HG02981 (cell line): ENCODE measurements around the gene UNC93A.
"Not testable (repeated sequence)": the region's sequence is repeated elsewhere in the genome, so short reads cannot be mapped to it uniquely, and the experiment has no call there.

ENCODE experiments used
- ATAC-seq: cut with Tn5 transposase; IDR thresholded peaks from one replicate; pipeline ENCODE4 v1.9.1; 2021; ENCODE audit warnings: mild to moderate bottlenecking, moderate library complexity; ENCODE audit not compliant: unreplicated experiment

UNC93A gene

GRCh38 chr6:167338541-167339117 lies 47.5 kb downstream of the UNC93A start:
- no peak for ATAC-seq

DNA sequence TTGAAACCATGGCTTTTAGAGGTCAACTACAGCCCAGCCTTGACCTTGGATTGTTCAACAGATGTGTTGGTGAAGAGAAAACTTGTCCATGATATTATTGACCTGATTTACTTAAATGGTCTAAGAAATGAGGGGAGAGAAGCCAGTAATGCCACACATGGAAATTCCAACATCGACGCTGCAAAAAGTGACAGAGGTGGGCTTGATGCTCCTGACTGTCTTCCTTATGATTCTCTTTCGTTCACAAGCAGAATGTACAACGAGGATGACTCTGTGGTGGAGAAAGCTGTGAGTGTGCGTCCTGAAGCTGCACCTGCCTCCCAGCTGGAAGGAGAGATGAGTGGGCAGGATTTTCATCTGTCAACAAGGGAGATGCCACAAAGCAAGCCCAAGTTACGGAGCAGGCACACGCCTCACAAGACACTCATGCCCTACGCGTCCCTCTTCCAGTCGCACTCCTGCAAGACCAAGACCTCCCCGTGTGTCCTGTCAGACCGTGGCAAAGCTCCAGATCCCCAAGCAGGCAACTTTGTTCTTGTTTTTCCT lies 50.0 kb downstream of the UNC93A start:
- ATAC-seq: no peak

DNA sequence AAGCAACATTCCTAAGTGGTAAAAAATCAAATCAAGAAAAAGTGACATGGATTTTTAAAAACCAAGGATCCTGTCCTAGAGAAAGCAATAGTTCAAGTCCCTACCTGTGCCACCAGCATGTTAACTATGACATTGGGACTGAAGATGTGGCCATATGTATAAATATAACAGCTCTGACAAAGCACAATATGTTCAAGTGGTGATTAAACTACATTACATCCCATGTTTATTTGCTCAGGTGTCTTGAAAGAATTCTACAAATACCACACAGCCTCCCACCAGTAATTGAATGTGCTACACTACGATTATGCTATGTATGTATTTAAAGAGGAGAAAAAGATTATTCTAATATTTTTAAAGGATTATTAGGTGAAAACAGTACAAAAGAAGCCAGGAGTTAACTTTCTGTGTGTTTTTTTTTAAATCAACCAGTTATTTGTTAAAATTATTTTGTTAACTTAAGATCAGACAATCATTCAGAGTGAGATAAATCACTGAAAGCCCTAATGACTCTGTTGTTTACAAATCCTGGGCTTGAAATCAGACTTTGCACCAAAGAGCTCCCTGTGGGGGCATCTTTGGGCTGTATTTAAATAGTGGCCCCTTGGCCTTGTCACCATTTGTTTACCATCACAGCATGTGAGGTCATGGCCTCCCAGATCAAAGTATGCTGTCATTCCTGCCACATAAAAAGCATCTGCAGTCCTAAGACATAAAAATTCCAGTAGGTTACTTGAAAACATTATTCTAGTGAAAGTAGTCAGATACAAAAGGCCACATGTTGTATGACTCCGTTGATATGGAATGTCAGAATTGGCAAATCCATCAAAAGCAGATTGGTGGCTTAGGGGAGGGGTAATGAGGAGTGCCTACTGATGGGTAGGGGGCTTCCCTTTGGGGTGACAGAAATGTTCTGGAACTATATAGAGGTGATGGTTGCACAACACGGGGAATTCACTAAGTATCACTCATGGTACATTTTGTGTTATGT lies 50.8 kb downstream of the UNC93A start:
- no peak for ATAC-seq

DNA sequence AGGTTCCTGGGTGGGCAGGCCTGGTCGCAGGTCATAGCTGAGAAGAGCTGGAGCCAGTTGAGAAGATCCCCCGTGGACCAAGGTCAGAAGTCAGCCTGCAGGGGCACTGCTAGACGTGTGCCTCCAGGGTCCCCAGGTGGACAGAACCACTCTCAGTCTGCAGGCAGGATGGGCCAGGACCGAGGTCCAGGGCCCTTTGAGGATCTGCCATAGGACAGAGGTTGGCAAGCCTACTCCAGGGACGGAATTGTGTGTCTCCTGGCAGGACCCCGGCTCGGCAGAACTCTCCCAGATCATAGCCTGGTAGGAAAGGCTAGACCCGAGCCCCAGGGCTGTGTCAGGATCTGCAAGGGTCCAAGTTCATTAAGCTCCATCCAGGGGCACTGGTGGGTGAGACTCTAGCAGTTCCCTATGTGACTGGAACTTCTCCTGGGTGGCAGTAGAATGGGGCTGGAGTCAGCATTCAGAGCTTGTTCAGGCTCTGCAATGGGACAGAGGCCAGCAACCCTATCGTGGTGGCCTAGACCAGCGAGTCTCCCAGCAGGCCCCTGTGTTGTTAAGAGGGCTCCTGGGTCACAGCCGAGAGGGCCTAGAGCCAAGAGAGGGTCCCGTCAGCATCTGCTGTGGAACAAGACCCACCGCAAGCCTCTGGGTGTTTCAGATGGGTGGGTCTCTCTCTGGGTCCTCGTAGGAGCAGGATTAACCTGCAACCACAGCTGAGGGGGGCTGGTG lies 51.9 kb downstream of the UNC93A start:
- no peak for ATAC-seq

- no peak for ATAC-seq
Measured at GRCh38 chr6:167345348-167345747, 54.2 kb downstream of the UNC93A start.

- ATAC-seq: no peak
Measured at GRCh38 chr6:167345960-167346359, 54.8 kb downstream of the UNC93A start.

DNA sequence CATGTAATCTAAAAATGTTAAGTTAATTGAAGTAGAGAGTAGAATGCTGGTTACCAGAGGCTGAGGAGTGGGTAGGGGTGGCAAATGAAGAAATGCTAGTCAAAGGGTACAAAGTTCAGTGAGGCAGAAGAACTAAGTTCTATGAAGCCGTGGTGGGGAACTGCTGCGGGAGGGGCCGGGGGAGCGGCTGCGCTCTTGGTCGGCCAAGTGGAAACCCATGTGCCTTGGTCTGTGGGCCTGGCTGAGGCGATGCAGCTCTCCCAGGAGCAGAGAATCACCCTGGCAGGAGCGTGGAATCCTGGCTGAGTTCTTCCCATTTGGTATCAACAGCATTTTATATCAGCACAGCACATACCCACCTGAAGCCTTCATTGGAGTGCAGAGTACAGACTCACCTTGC lies 56.1 kb downstream of the UNC93A start:
- no peak for ATAC-seq

GRCh38 chr6:167349631-167350274 lies 58.6 kb downstream of the UNC93A start:
- no peak for ATAC-seq

- ATAC-seq: no peak
Measured at GRCh38 chr6:167350275-167350696, 59.2 kb downstream of the UNC93A start.

DNA sequence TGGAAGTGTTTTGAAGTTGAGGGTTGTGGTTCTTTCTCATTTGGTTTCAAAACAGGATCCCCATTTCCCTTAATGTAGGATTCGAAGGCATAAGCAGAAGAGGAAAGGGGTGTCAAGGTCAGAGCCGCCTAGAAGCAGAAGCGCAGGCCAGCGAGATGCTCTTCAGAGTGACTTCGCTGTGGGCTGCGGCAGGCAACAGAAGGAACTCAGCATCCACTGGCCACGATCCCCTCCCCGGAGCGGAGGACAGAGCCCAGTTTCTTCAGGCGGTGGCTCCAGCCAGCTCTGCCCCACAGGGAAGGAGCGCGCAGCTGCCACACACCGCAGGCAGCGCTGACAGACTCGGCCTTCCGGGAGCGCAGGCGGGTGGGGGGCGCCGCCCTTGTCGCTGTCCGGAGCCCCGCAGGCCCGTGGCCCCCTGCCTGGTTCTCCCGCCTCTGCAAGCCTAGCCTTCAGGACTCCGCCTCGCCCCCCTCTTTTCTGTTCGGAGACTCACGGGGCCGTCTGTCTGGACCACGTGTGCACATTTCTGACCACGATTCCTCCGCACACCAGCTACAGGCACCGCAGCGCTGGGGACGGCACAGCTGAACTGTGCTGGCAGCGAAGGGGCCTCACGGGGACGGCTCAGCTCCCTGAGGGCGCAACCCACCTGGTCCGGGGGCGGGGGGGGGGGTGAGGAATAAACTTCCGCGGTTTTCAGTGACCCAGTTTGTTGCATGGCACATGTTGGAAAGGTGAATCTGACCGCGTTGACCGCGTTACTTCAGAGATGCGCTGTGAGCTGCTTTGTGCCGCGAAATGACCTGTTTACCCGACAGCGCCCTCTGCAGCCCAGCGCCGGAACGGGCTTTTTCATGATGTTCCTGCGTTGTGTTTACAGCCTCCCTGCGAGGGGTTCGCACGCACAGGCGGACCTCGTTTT lies 59.9 kb downstream of the UNC93A start:
- ATAC-seq: peak; percentile 71

DNA sequence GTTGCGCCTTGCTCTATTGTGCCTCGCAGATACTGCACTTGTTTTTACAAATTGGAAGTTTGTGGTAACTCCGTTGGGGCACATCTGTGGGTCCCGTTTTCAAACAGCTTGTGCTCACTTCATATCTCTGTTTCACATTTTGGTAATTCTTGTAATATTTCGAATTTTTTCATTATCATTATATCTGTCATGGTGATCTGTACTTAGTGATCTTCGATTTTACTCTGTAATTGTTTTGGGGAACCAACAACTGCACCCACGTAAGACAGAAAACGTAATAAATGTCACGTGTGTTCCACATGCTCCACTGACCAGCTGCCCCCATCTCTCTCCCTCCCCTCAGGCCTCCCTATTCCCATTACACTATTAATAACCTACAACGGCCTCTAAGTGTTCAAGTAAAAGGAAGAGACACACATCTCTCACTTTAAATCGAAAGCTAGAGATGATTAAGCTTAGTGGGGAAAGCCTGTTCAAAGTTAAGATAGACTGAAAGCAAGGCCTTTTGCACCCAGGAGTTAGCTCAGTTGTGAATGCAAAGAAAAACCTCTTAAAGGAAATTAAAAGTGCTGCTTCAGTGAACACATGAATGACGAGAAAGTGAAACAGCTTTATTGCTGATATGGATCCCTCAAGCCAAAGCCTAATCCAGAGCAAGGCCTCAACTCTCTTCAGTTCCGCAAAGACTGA lies 60.7 kb downstream of the UNC93A start:
- no peak for ATAC-seq

- ATAC-seq: no peak
Measured at GRCh38 chr6:167356874-167357273, 65.8 kb downstream of the UNC93A start.

GRCh38 chr6:167358394-167358793 lies 67.3 kb downstream of the UNC93A start:
- not testable (repeated sequence) for ATAC-seq

GRCh38 chr6:167361170-167361569 lies 70.1 kb downstream of the UNC93A start:
- ATAC-seq: not testable (repeated sequence)
